B cell (primary cell): Measurements from ENCODE around the gene PCDH9.

Experiments used
- EZH2 ChIP-seq: IDR thresholded peaks from 2 replicates; pipeline ENCODE4 v1.6.1; 2012; ENCODE audit warnings: borderline replicate concordance, low read depth, mild to moderate bottlenecking, moderate library complexity, low read length; ENCODE audit not compliant: insufficient read depth, poor library complexity, severe bottlenecking
- TF ChIP-seq, protein P1 (sequence below): fragments of 200-600 bp; IDR thresholded peaks from one replicate; pipeline ENCODE4 v1.8.0; 2022; ENCODE audit warnings: antibody characterized with exemption, mild to moderate bottlenecking

DNA sequence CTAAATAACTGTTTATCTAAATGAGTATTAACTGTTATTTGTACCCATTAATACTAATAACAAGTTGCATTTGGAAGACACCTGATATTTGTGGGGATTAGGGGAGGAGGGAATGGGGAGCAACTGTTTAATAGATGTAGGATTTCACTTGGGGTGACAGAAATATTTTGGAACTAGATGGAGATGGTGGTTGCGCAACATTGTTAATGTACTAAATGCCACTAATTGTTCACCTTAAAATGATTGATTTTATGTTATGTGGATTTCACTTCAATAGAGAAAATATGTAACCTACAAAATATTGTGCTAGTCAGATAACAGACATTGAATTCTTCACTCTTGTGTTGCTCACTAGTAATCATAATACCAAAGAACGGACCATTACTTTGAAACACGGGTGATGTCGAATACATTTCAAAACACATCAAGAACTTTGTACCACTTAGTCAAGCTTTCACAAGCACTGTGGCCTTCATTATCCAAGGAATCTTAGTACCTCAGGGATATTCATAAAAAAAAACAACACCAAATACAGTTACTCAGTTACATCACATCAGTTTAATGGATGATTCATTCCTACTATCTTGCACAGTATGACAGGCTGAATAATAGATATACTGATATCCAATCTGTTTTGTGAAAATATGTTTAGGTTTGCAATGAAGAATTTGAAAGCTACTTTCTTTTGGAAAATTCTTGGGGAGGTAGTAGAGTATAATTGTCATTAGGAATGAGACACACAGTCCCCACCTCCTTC is 721.8 kb downstream of the PCDH9 start:
- TF ChIP-seq, protein P1, sequence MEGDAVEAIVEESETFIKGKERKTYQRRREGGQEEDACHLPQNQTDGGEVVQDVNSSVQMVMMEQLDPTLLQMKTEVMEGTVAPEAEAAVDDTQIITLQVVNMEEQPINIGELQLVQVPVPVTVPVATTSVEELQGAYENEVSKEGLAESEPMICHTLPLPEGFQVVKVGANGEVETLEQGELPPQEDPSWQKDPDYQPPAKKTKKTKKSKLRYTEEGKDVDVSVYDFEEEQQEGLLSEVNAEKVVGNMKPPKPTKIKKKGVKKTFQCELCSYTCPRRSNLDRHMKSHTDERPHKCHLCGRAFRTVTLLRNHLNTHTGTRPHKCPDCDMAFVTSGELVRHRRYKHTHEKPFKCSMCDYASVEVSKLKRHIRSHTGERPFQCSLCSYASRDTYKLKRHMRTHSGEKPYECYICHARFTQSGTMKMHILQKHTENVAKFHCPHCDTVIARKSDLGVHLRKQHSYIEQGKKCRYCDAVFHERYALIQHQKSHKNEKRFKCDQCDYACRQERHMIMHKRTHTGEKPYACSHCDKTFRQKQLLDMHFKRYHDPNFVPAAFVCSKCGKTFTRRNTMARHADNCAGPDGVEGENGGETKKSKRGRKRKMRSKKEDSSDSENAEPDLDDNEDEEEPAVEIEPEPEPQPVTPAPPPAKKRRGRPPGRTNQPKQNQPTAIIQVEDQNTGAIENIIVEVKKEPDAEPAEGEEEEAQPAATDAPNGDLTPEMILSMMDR: no peak
- no peak for TF ChIP-seq EZH2
